Panc1 (cell line): ENCODE measurements around the gene CHST6.

Experiments used
- CTCF ChIP-seq: fragments of 450-650 bp; IDR thresholded peaks from 2 replicates; pipeline ENCODE4 v1.5.1; 2017; ENCODE audit warnings: mild to moderate bottlenecking
- SIN3A ChIP-seq: IDR thresholded peaks from 2 replicates; pipeline ENCODE4 v1.6.1; 2012; ENCODE audit warnings: low read depth, mild to moderate bottlenecking, low read length, moderate library complexity, borderline replicate concordance; ENCODE audit not compliant: insufficient read depth

GRCh38 chr16:75514296-75514695, 19.1 kb upstream of the CHST6 start:
- no peak for TF ChIP-seq CTCF
- no peak for TF ChIP-seq SIN3A
